ENCODE measurements around the gene PROCA1.
A peak's percentile ranks its signal among the peaks of the same experiment; 100 is the strongest.
"Not testable (repeated sequence)": the region's sequence is repeated elsewhere in the genome, so short reads cannot be mapped to it uniquely, and the experiment has no call there.

Gene PROCA1

GRCh38 chr17:28744104-28744971, 32.6 kb upstream of the PROCA1 start:
- peak; percentile 64 for DNase-seq (ENCODE audit: low spot score)

DNA sequence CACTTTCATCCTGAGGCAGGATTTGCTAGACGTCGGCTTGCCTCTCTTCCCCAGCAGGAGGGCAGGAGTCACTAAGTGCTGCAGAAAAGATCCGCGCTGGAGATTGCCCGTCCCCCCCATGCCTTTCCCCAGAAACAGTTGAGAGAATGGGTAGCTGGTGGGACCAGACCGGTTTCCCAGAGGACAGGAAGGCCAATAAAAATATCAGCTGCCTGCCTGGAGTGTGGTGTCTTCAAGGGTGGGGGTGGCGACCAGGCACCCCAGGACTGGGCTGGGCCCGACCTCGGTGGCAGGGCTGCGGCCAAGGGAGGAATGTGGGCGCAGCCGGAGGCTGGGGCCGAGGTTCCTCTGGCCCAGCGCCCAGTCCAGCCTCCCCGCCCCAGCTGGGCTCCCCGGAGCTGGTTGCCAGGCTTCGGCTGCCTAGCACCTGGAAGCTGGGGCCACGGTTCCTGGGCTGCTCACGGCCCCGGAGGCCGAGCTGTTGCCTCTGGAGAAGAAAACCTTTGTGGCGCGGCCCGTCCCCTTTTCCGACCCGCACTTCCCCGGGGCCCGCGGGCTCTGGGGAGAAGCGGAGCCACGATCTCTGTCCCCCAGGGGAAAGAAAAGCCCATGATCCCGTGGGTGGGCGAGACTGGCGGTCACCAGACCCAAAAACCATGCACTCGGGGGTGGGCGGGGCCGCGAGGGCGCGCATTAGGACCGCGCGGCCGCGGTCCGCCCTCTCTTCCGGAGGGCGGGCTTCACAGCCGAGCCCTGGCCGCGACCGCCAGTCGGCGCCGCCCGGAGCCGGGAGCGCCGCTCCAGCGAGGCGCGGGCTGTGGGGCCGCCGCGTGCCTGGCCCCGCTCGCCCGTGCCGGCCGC, 31.8 kb upstream of the PROCA1 start, which contains the start of gene TRAF4:
TRAF4 (plus strand) TSS at position 769 of the 861 bp plus-strand sequence. CDS start 102 bp downstream, outside the sequence.
- peak; percentile 73 for DNase-seq (ENCODE audit: low spot score)

DNA sequence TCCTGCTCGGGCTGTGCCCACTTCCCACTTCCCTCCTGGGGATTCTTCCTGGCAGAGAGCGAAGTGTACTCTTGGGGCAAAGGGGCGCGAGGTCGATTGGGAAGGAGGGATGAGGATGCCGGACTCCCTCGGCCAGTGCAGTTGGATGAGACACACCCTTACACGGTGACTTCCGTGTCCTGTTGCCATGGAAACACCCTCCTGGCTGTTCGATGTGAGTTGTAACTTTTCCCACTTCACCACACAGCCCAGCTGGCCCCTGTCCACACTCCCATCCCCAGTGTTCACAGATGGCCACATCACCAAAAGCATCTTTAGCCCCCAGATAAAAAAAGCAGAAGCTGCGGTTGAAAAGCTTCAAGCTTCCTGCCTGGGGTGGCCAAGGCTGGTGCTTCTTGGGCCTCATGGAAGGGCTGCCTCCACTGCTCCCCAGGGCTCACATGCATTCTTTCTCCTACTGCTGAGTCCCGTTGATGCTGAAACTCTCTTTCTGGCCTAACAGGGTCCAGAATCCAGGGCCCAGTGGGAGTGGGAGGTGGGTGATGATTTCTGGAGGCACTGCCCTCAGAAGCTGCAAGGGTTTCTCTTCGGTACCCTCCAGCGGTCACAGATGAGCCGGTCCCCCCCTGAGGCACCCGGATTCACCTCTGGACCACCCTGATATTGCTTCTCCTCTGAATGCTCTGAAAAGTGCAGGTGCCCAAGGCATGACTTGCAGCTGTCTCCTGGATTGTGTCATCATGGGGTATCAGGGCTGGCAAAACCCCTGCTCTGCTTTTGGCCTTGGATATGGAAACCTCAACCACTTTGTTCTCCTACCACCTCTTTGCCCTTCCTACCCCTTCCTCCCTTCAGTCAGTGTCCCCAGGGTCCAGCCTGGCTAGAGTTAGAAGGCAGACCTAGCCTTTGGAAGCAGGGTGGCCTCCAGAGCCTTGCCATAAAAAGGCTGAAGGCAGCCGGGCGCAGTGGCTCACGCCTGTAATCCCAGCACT, 30.0 kb upstream of the PROCA1 start:
- DNase-seq (ENCODE audit: low spot score) = no peak

DNA sequence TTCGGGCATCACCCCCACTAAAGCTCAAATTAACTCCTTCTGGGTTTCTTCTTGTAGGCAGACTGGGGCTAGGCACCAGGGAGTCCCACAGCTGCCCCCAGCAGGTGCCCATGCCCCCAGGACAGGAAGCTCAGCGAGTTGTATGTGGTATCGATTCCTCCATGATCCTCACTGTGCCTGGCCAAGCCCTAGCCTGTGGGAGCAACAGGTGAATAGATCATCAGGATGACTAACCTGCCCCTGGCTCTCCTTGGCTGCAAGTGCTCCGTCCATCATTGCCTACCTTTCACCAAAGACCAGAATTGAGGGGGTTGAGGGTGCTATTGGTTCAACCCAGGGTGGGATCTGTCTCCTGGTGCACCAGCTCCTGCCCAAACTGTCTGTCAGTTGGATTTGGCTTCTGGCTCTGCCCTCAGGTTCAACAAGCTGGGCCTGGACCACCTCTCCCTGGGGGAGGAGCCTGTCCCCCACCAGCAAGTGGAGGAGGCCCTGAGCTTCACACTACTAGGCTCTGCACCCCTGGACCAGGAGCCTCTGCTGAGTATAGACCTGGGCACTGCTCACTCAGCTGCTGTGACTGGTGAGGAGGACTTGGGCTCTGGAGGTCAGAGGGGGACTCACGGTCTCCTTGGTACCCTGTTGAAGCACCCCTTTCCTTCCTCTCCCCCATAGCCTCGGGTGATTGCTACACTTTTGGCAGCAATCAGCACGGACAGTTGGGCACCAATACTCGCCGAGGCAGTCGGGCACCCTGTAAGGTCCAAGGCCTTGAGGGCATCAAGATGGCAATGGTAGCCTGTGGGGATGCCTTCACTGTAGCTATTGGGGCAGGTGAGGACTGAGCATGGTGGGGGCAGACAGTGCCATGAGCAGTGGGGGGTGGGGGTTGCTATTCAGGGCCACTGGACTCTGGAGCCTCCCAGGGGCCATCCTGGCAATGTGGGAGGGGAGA, 29.0 kb upstream of the PROCA1 start:
- DNase-seq (ENCODE audit: low spot score) = no peak

DNA sequence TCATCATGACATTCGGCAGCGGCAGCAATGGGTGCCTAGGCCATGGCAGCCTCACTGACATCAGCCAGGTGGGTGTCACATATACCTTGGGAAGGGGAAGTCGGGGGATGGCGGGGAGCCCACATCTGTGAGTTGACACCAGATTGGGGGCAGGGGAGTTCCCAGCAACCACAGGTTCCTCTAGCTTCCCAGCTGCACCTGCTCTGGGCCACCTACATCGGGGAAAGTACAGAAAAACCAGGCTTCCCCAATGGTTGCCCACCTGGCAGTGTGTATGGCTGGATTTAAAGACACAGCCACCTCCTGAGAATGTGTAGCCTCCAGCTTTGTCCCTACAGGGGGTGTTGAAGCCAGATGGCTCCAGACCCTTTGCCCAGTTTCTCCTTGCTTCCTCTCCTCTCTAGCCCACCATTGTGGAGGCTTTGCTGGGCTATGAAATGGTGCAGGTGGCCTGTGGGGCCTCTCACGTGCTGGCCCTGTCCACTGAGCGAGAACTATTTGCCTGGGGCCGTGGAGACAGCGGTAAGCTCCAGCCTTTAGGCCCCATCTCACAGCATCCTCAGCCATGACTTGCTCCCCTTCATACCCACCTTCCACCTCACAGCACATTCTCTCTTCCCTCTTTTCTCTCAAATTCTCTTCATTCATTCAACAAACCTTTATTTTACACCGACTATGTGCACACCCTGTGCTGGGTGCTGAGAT, 27.1 kb upstream of the PROCA1 start:
- no peak for DNase-seq (ENCODE audit: low spot score)

DNA sequence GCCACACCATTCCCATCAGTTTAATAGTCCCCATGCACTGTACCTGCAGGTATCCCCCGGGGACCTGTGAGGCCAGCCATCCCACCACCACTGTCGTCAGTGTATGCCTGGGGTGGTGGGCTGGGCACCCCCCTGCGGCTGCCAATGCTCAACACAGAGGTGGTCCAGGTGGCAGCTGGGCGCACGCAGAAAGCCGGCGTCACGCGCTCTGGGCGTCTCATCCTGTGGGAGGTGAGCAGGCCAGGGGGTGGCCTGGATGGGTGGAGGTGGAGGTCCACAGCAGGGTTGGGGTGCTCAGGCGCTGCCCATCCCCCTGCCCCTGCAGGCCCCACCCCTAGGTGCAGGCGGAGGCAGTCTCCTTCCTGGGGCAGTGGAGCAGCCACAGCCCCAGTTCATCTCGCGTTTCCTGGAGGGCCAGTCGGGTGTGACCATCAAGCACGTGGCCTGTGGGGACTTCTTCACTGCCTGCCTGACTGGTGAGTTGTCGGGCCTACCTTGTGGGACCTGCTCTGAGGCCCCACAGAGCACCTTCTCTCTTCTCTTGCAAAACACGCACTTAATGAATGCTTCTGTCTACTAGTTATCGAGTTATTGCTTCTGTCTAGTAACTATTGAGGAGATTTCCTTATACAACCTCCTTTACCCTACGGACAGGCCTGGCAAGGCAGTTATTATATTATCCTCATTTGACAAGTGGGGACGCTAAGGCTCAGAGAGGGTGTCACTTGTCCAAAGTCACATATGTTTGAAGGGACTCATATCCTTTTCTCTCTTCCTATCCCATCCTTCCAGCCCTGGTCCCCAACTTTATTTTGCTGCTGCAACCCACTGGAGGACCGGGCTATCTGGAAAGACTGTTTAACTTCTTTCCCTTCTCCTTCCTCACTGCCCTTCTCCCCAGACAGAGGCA, 26.3 kb upstream of the PROCA1 start:
- DNase-seq (ENCODE audit: low spot score) = no peak

- DNase-seq (ENCODE audit: low spot score) = no peak
Measured at GRCh38 chr17:28737316-28737715, 25.6 kb upstream of the PROCA1 start.

GRCh38 chr17:28735913-28736769, 24.5 kb upstream of the PROCA1 start:
- not testable (repeated sequence) for DNase-seq (ENCODE audit: low spot score)

GRCh38 chr17:28735242-28735722, 23.6 kb upstream of the PROCA1 start:
- DNase-seq (ENCODE audit: low spot score) = no peak

- no peak for DNase-seq (ENCODE audit: low spot score)
Measured at GRCh38 chr17:28734712-28735241, 23.1 kb upstream of the PROCA1 start.

- no peak for DNase-seq (ENCODE audit: low spot score)
Measured at GRCh38 chr17:28733346-28733745, 21.7 kb upstream of the PROCA1 start.

DNA sequence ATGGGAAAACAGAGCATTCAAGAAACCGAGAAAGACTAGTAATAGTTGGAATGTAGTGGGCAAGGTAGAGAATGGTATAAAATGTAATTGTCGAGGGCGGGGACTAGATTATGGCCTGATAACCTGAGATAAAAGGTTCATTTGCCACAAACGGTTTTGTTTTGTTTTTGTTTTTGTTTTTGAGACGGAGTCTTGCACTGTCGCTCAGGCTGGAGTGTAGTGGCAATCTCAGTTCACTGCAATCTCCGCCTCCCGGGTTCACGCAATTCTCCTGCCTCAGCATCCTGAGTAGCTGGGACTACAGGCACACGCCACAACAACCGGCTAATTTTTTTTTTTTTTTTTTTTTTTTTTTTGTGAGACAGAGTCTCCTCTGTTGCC, 18.3 kb upstream of the PROCA1 start:
- DNase-seq (ENCODE audit: low spot score) = no peak

- DNase-seq (ENCODE audit: low spot score) = peak; percentile 98
Measured at GRCh38 chr17:28728364-28729200, 16.9 kb upstream of the PROCA1 start, which contains the start of gene NEK8. TSS of gene NEK8 (plus strand) at chr17:28728788. CDS start at chr17:28728814, 26 bp downstream.

DNA sequence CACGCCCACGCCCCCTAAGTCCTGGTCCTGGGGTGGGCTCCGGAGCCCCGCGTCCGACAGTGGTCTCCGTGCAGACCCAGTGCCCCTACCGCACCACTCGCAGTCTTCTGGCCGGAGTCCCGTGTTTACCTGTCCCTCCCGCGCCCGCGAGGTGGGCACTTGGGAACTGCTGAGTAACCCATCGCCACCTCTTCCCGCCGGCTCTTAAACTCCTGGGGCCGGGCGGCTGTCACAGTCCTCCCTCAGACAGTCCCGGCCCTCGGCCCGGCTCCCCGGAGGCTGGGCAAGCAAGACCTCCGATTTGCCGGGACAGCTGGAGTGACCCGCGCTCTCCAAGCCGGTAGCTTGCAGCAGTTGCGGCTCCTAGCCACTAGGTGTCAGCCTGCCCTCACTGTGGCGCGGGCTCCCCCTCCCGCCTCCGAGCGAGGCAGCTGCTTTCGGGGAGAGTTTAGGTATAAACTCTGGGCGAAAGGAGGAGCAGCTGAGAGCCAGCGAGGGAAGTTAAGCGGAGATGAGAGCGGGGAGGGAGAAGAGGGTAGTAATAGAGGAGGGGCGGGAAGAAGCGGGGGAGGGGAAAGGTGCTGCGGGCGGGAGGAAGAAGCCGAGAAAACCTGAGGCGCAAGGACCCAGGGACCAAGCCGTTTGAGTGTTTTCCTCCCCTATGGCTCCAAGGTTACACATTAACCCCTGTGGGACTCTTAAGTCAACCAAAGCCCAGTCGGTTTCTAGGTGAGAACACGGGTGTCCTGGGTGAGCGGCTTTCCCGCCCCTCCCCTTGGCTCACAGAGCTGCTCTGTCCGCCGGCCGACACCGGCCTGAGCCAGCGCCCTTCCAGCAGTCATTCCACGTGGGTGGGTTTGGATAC, 15.2 kb upstream of the PROCA1 start:
- DNase-seq (ENCODE audit: low spot score) = peak; percentile 97

- DNase-seq (ENCODE audit: low spot score) = peak; percentile 76
Measured at GRCh38 chr17:28726226-28726626, 14.5 kb upstream of the PROCA1 start, which contains the start of gene TLCD1. TSS of gene TLCD1 (minus strand) at chr17:28726233. CDS start at chr17:28726097, 136 bp downstream.
